T-helper 9 cell (primary cell): ENCODE measurements around the gene CPB2.

Experiments
- DNase-seq: peaks from one replicate; pipeline ENCODE4 v3.0.0-alpha.2; 2020

CPB2 gene

DNA sequence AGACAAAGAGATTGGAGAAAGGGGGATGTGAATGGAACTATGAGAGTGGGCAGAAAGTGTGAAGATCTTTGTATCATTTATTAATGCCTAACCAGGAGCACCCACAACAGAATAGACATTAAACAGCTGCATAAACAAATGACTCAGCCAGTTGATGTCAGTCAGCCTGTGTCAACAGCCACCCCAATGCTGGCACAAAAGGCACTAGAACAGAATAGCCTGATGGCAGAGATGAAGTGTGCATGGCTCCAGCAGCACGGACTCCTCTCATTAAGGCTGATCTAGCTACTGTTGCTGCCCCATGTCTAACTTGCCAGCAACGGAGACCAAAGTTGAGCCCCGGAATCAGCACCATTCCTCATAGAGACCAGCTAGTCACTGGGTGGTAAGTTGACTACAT lies 7.8 kb downstream of the CPB2 start:
- DNase-seq, result no peak

DNA sequence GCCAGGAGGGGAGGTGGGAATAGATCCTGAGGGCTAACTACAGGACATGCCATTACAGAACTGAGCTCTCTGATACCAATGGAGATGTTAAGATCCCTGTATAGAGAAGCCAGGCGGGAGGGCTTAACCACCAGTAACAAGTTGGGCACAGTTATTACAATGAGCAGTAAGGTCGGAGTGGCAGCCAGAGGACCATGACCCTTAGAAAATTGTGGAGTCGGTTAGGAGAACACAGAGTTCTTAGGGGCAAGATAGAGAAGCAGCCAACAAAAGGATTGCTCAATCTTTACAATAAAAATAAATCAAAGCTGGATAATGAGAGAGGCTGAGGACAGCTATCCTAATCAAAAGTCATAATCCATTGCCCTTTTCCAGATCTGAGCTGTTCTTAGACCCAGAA lies 10.4 kb downstream of the CPB2 start:
- no peak for DNase-seq

DNA sequence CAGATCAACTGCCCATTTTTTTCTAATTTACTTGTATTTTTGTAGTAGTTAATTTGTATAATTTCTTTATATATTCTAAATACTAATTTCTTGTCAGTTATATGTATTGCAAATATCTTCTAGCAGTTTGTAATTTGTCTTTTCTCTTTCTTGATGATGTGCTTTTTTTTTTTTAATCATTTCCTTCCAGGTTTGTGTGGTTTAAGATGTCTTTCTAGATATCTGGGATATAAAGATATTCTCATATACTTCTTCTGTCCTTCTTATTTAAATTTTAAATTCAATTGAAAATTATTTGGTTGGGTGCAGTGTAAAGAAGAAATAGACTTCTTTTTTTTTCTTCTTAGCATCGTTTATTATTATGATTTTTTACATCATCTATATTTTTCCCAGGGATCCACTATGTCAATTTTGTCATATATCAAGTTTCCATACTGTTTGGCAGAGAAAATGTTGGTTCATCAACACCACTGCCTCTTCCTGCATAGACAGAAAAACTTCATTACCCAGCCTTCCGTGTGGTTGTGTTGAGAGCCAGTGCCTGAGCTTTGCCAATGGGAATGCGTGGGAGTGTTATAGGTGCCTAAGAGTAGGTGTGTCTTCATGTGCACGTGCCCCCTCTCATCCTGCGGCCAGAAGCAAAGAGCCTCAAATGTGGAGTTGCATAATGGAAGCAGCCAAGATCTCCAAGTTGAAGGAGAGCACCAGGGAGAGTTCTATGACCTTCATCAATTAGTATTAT lies 15.8 kb downstream of the CPB2 start:
- no peak for DNase-seq

DNA sequence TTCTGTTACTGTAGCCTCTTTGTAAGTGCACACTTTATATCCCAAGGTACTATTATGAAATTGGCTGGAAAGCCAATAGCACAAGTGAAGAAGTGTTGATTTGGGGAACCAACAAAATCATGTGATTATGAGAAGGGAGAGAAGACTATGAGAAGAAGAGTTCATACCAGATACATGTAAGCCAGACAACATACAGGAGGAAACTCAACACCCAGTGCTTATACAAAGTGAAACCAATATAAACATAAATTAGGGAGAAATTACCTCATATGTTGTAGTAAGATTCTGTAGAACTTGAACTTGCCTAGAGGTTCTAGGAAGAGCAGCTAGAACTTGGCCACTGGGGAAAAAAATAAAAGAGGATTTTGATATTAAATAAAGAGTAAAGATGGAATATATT lies 17.4 kb downstream of the CPB2 start:
- no peak for DNase-seq

DNA sequence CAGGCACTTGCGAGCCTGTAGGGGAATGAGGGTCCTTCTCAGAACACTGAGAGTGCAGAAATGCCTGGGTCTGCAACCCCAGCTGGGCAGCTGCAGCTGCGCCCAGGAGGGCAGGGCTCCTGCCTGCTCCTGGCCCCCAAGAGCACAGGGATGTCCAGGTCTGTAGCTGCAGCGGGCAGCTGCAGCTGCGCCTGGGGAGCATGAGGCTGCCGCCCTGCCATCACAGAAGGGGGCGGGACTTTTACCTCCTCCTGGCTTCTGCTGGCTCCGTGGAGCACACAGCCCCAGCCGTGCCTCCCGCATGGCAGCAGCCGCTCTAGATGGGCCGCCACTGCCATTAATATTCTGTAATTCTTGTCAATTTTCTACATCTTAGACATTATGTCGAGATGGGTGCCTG lies 17.8 kb downstream of the CPB2 start:
- no peak for DNase-seq

DNA sequence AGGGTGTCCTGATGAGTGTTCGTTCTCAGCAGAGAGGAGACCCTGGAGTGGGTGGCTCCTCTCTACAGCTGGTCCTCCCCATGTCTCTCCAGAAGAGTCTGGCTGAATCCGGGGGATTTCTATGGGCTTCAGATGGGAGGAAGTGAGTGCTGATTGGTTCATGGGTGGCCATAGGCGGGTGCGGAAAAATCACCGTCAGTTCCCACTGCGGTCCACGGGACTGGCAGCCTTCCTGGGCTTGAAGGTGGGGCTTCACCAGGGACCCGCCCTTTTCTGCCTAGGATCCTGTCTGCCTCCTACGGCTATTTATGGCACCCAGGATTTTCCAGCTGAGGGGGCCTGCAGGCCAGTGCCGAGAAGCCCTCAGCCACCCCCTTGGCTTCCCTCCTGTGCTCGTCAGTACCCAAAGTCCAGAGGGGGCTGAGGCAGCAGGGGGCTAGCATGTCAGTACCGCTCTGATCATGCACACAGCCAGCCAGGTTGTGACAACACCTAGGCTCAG lies 18.4 kb downstream of the CPB2 start:
- DNase-seq, result no peak

DNA sequence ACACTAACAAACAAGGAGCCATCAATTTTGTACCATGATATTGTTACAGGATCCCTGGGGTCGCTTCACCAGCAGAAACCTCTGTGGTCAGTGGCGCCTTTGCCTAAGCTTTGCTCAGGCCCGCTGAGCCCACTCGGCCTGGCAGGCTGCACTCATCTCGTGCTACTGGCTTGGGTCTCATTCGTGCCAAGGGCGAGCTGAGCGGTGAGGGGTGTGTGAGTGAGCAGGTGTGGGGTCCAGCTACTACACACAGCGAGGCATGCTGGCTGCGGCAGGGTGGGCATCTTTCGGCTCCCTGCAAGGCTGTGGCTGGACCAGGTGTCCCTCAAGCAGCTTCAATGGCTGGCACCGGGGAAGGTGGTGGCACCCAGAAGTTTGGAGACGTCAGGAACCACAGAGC lies 19.1 kb downstream of the CPB2 start:
- DNase-seq, result no peak

DNA sequence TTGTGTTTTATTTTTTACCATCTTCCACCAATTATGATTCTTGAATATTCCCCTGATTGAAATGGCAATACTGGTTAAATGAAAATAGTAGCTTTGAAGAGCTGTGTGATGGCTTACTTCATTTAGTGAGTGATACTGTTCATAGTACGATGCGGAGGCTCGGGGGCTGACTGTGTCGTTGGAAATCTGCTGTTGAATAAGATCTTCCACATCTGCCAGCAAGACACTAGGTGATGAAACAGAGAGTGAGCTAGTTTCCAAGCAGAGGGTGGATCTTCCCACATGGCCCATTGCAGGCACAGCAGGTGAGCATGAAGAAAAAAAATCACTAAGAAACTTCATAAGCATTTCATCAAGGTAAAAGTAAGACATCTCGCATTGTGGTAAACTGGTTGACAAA lies 22.5 kb downstream of the CPB2 start:
- DNase-seq, result no peak

DNA sequence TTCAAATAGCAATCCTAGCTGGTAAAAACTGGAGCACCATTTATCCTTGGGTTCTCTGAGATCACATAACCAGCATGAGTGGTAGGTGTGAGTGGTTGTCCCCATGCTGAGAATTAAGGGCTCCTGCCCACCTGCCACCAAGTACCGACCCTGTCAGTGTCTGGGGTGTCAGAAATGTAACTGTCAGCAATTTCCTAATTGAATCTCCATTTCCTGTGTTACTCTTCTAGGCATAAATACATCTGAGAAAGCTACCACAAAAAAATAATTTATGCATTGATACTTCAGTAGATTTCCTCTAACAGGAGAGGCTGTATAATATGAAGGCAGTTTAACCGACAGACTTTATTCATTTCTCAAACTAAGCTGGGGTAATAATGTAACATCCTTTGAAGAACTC lies 25.1 kb downstream of the CPB2 start:
- no peak for DNase-seq

DNA sequence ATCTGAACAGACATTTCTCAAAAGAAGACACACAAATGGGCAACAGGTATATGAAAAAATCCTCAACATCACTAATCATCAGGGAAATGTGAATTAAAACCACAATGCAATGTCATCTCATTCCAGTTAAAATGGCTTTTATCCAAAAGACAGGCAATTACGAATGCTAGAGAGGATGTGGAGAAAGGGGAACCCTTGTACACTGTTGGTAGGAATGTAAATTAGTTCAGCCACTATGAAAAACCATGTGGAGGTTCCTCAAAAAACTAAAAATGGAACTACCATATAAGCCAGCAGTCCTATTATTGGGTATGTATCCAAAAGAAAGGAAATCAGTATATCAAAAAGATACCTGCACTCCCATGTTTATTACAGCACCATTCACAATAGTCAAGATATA lies 27.6 kb downstream of the CPB2 start:
- no peak for DNase-seq

DNA sequence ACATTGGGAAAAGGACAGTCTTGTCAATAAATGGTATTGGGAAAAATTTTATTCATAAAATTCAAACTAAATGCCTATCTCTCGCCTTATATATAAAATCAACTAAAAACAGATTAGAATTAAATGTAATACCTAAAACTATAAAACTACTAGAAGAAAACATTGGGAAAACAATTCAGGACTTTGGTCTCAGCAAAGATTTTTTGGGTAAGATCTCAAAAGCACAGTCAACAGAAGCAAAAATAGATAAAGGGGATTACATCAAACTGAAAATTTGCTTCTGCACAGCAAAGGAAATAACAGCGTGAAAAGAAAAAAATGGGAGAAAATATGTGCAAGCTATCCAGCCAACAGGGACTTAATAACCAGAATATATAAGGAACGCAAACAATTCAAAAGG lies 28.0 kb downstream of the CPB2 start:
- no peak for DNase-seq

DNA sequence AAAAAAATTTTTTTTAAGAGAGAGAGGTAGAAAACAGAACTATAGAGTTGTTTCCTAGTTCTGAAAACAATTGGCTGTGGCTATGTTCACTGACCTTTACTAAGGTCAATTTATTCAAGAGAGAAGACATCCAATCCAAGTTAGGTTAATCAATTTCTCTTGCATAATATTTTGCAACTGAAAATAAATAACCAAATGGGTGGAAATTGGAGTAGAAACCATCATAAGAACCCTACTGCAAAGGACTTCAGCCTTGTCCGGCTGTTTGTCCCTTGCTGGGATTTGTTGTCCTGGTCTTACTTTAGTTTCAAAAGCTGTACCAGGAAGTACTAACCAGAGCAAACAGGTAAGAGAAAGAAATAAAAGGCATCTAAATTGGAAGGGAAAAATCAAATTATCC lies 29.0 kb downstream of the CPB2 start:
- DNase-seq, result no peak

DNA sequence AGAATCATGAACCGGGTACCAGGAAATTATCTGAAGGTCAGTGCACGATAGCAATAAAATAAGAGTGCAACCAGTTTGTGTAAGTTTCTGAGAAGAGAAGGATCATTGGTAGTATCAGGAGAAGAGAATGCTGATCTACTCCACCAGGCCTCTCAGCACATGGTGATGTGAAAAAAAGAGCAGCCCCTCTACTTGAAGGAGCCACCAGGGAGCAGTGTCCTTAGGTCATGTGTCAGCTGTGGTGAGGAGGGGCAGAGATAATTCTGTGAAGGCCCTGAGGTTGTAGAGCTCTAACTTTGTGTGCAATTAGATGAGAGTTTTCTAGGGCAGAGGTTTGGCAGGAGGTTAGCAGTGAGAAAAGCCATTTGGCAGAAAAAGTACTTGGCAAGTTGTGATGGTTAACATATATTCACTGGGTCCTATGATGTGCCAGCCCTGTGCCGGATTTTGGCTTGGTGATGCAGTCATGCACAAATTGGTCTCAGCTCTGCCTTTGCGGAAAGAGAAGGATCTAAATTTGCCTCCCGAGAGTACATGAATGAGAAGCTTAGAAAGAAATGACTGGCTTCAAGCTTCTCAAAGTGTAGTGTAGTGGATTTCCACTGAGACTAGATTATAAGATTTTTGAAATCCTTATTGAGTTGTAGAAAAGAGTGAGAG lies 33.1 kb downstream of the CPB2 start:
- no peak for DNase-seq

DNA sequence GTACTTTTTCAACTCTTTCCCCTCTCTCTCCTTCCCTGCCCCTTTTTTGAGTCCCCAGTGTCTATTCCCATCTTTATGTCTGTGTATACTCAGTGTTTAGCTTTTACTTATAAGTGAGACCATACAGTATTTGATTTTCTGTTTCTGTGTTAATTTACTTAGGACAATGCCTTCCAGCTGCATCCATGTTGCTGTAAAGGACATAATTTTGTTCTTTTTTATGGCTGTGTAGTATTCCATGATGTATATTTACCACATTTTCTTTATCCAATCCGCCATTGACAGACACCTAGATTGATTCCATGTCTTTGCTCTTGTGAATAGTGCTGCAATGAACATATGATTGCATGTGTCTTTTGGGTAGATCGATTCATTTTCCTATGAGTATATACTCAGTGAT lies 41.5 kb downstream of the CPB2 start:
- DNase-seq, result no peak

DNA sequence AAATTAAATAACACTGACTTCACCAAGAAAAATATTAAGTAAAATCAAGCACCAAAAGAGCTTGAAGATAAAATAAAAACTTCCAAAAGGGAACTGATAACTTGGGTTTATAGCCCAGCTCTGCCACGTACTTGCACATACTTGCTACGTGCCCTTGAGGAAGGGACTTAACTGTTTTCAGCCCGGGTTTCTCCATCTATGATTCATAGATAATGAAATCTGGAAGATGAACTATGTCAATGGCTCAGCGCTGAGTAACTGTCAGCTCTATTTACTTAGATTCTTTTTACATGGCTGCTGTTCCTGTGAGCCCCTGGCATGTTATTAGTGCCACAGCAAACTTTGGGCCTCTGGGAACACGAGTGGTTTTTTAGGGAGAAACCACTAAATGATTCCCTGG lies 42.6 kb downstream of the CPB2 start:
- no peak for DNase-seq

DNA sequence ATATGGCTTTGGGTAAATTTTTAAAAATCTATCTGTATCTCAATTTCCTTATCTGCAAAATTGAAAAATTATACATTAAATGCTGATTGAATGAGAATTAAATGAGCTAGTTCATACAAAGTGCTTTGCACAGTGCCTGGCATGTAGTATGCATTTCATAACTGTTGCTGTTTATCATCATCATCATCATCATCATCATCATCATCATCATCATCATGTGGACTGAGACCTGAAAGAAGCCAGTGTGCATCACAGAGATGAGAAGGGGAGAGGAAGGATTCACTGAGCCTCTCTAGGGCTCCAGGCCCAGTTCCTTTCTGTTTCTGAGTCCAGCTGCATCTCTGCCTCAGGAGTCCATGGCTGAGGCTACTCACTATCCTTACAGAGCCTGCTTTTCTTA lies 45.4 kb downstream of the CPB2 start:
- DNase-seq, result no peak

DNA sequence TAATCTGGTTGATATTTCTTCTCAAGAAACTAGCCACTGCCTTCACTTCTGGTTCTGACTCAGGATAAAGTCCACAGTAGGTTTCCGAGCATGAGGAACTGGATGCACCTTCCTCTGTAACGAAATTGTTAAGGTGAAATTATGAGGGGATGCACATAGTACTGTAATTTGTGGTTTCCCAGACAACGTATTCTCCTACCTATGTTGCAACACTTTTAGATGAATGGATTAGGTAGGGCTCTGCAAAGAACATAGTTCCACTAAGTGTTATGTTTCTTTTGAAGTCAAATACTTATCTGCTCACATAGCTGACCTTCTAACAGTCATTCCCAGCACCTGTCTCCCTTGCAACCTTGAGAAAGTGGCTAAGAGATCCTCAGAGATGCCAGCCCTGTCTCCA lies 46.6 kb downstream of the CPB2 start:
- no peak for DNase-seq

DNA sequence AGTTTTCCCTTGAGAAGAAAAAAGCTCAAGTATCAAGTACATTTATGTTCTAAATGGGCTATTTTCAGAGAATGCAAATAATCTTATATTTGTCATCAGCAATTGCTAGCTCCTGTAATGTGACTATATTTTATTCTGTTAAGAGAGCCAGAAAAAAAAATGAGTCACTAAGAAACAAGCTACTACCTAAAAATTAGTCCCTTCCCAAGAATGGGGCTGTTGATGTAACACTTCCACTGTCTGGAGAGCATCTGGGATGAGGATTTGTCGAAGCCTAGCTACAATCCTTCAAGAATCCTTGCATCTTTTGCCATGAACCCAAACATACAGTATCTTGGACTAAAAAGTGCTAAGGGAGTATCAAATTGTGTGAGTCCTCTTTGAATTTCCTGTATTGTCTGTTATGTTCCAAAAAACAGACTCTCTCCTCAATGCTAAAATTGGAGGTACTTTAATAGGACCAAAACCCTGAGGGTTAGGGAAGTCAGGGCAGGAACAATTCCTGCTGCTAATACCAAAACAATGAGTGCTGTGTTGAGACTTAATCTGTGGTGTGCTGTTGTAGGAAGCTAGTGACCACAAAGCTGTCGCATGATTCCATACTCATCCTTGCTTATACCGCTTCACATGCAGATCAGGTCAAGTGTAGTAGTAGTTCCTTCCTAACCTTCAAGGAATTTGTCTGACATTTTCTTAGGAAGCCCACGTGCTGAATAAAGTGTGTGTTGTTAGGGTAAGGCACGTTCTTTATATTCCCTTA lies 47.4 kb downstream of the CPB2 start:
- DNase-seq, result no peak

DNA sequence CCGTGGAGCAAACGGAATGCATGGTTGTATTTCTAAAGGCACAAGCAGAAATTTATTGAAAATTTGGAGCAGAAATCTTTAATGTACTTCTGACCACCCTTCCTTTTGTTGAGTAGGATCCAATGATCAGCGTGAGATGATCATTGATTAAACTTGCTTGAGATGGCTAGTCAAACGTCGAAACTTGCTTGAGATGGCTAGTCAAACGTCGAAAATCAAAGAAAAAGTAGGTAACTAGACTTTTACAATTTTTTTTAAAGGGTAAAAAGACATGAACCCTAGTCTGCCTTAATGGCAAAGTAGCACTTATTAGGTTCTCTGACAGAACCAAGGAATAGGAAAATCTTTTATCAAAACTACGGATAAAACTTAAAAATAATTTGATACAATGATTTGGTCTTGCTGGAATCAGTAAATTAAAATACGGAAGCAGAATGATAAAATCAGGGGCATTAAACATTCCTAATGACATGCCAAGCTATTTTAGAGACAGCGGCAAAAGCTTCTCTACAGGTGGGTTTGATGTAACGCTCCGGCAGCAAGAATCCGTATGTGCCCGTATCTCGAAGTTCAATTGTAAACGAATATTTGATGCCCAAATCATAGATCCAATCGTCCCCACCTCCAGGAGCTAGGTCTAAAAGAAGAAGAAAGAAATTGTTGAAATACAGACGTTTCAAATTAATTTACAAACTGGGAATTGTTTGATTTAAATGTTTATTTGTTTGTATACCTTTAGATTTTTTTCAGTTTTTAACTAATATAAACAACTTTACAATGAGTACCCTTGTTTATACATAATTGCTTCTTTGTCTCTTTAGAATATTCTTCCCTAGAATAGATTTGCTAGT lies 51.4 kb downstream of the CPB2 start:
- no peak for DNase-seq

DNA sequence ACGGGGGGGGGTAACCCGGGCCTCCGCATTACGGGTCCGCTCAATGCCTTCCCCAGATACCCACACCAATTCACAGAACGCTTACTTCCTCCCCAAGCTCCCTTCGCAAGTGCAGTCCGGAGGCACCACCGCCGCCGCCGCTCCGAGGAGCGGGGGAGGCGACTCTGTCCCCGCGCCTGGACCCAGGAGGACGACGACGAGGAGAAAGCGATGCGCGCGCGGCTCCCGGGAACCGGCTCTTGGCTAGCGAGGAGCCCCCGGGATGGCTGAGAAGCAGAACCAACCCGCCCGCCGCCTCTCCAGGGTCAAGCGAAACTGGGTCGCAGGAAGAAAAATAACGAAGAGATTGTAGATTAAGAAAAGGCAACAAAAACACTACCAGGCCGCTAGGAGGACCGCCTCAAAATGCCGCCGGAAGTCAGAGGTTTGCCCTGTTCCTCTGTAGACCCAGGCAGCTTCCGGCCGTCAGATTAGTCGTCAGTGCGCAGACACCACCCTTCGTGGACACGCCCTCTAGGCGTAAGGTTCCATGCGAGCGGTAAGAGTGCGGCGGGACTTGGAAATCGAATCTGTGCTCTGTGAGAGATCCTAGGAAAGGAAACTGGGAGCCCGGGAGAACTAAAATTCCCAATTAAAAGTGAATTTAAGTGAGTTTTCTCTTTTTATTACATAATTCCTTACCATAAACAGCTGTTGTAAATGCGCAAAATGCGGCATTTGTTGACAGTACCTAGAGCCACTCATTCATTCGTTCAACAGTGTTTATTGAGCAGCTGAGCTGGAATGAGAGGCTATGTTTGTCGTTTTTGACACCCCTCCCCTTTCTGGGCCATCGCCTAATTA lies 52.3 kb downstream of the CPB2 start, which contains the start of gene ZC3H13:
ZC3H13 (minus strand) TSS at position 428 of the 843 bp plus-strand sequence. CDS start 7,239 bp downstream, outside the sequence.
- peak; percentile 87 for DNase-seq

DNA sequence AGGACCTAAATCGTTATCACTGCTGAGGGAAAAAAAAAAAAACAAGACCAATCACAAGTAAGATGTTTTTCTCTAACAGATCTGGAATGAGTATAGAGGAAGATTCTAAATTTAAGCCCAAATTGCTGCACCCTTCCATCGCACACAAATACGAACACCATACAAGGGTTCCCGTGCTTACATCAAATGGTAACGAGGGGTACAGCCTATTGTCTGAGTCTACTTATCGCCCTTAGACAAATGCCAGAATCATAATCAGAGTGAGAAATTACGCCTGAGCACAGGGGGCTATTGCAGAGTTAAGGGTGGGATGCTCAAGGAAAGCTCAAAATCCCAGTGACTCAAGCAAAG lies 52.9 kb downstream of the CPB2 start:
- DNase-seq, result no peak

DNA sequence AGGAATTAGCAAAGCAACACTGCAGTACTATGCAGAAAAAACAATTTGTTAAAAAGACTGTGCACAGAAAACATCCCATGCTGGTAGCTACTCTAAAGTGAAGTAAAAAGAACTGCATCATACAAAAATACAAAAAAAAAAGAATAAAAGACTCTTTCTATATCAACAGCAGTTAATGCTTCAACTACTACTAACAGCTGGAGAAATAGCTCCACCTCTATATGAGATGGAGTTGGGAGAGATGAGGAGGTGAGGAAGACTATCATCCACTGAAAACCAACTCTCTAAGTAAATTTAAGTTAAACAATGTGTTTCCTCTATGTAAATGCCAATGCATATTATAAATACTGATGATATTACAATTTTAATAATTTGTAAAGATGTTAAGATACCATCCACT lies 54.1 kb downstream of the CPB2 start:
- DNase-seq, result no peak
